Lung (tissue), 16 donors: Measurements from ENCODE around the gene MAGED4B. TPM values are rescaled to one million over a fixed set of nuclear protein-coding genes. Genes with fewer than 3 reads are reported as not detected.
"Not testable (repeated sequence)": the region's sequence is repeated elsewhere in the genome, so short reads cannot be mapped to it uniquely, and the experiment has no call there.

ENCODE experiments used
- ATAC-seq: fragments of 200-7000 bp; cut with Tn5 transposase; one replicate; pipeline ENCODE4 v1.9.1; 2020; ENCODE audit warnings: moderate number of reproducible peaks; ENCODE audit not compliant: insufficient read depth, low FRiP score
- DNase-seq, 3 donors: peaks; one replicate each; pipeline ENCODE4 v3.0.0-alpha.2; 2013 to 2017
- H3K27ac ChIP-seq, 2 donors: one replicate each; pipeline ENCODE4 v1.5.1; 2013; ENCODE audit warnings: mild to moderate bottlenecking in 2 of 2, moderate library complexity in 2 of 2, control low read depth in 1 of 2, inconsistent platforms in 1 of 2, low read depth in 1 of 2, low read length in 1 of 2
- H3K27me3 ChIP-seq, 3 donors: one replicate each; pipeline ENCODE4 v1.5.1; 2013; ENCODE audit warnings: low read length in 2 of 3; ENCODE audit not compliant: control insufficient read depth in 3 of 3, insufficient read depth in 3 of 3
- H3K36me3 ChIP-seq, 4 donors: one replicate each; pipeline ENCODE4 v1.5.1; 2013; ENCODE audit warnings: low read length in 4 of 4, mild to moderate bottlenecking in 1 of 4, moderate library complexity in 1 of 4; ENCODE audit not compliant: control insufficient read depth in 4 of 4, insufficient read depth in 4 of 4
- H3K4me1 ChIP-seq, 5 donors: one replicate each; pipeline ENCODE4 v1.5.1; 2013; ENCODE audit warnings: low read length in 5 of 5, mild to moderate bottlenecking in 2 of 5, moderate library complexity in 1 of 5; ENCODE audit not compliant: control insufficient read depth in 5 of 5, insufficient read depth in 5 of 5
- H3K4me3 ChIP-seq: one replicate; pipeline ENCODE4 v1.5.1; 2013; ENCODE audit warnings: mild to moderate bottlenecking, control low read depth, moderate library complexity
- H3K9ac ChIP-seq, 2 donors: one replicate each; pipeline ENCODE4 v1.5.1; 2013; ENCODE audit warnings: low read length in 2 of 2, control low read depth in 1 of 2; ENCODE audit not compliant: insufficient read depth in 1 of 2
- H3K9me3 ChIP-seq, 4 donors: one replicate each; pipeline ENCODE4 v1.5.1; 2013; ENCODE audit warnings: low read length in 3 of 4, mild to moderate bottlenecking in 1 of 4, moderate library complexity in 1 of 4; ENCODE audit not compliant: control insufficient read depth in 4 of 4, insufficient read depth in 3 of 4
- WGBS, 2 donors: extraction: QIAGEN DNeasy Blood & Tissue Kit; methylation state at CpG; one replicate each; pipeline ENCODE4 v1.1.7; 2013; 5-methylcytosine and 5-hydroxymethylcytosine counted together
- long read RNA-seq, 5 donors: transcript quantifications; one replicate each; lab custom pipeline, GENCODE V29; 2026
- polyA plus RNA-seq, 2 donors: library from polyadenylated mRNA; stranded (reverse); fragments of 200-250 nt; gene quantifications; one replicate each; pipeline ENCODE4 v1.2.1, GENCODE V29; 2013
- total RNA-seq, 2 donors: library from RNA; depleted of rRNA in 1 of 2; stranded (reverse); fragments of >200 nt in 1 of 2; gene quantifications; one replicate each; pipeline ENCODE4 v1.2.1, GENCODE V29; 2014 to 2021
- TF ChIP-seq, protein P1 (sequence below): IDR thresholded peaks from 2 replicates; pipeline ENCODE4 v1.5.1; 2012; ENCODE audit warnings: mild to moderate bottlenecking; ENCODE audit errors: control extremely low read depth, extremely low read depth
- donor health status: control.
- donor health status: control.
- donor health status: Bipolar disorder and iron deficiency.
- donor health status: healthy.
- donor health status: DM: yes; HTN: yes; CAD: no.

Gene MAGED4B, protein sequence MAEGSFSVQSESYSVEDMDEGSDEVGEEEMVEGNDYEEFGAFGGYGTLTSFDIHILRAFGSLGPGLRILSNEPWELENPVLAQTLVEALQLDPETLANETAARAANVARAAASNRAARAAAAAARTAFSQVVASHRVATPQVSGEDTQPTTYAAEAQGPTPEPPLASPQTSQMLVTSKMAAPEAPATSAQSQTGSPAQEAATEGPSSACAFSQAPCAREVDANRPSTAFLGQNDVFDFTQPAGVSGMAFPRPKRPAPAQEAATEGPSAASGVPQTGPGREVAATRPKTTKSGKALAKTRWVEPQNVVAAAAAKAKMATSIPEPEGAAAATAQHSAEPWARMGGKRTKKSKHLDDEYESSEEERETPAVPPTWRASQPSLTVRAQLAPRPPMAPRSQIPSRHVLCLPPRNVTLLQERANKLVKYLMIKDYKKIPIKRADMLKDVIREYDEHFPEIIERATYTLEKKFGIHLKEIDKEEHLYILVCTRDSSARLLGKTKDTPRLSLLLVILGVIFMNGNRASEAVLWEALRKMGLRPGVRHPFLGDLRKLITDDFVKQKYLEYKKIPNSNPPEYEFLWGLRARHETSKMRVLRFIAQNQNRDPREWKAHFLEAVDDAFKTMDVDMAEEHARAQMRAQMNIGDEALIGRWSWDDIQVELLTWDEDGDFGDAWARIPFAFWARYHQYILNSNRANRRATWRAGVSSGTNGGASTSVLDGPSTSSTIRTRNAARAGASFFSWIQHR
- 10 to 100 TPM; 16.3 to 35.6 TPM for total RNA-seq
- polyA plus RNA-seq = 1 to 10 TPM; 3.1 to 7.4 TPM
- long read RNA-seq, donor 1, partial matches to known transcripts = 25 of 31 reads
- long read RNA-seq, donor 1, other reads (novel, unspliced or antisense) = 0 of 31 reads
- long read RNA-seq, donor 2, partial matches to known transcripts = 11 of 11 reads
- long read RNA-seq, donor 2, other reads (novel, unspliced or antisense) = 0 of 11 reads
- long read RNA-seq, donor 3, partial matches to known transcripts = 5 of 5 reads
- long read RNA-seq, donor 3, other reads (novel, unspliced or antisense) = 0 of 5 reads
- long read RNA-seq, donor 4, partial matches to known transcripts = 35 of 35 reads
- long read RNA-seq, donor 4, other reads (novel, unspliced or antisense) = 0 of 35 reads
- long read RNA-seq, donor 5, partial matches to known transcripts = 30 of 32 reads
- long read RNA-seq, donor 5, other reads (novel, unspliced or antisense) = 0 of 32 reads

DNA sequence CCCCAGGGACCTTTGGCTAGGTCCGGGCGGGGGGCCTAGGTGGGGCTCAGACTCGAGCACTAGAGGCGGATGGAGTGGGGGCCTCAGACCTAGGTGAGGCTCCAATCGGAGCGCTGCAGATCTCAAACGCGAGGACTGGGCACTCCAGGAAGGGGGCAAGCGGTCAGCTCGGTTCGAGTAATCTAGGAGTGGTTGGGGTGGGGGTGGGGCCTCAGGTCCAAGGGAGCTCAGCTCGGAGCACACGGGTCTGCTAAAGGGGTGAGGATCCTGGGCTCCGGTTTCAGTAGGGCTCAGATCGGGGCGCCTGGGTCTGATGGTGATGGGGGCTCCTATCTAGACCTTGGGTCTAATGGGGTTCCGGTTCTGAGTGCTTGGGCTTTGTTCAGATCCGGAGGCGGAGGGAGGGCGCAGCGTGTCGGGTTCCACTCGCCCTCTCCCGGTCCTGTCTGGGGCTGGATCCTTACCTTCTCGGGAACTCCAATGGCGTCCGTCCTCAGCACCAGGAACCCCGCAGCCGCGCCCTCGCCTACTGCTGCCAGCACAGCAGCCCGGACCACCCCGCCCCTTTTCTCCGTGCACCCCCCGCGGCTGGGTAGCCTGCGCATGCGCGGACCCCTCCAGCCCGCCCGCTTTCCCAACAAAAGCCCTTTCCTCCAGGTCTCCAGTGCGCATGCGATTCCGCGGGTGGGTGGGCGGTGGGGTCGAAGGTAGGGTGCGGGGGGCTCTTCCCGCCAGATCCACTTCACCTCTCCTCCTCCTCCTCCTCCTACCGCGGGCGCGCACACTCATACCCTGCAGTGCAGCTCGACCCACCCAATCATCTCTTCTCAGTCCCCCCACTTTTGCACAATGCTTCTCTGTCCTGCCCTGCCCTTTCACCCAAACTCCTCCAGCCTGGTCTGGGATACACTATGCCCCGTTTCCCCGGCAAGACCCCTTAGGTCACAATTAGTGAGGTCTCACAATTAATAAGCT, at the start of gene MAGED4B:
Gene MAGED4B (minus strand): TSS at position 518 of the 975 bp plus-strand sequence. CDS start 1,011 bp downstream, outside the sequence.
- H3K4me1 ChIP-seq, H3K9ac ChIP-seq, H3K27me3 ChIP-seq, DNase-seq, H3K27ac ChIP-seq, H3K36me3 ChIP-seq, H3K9me3 ChIP-seq, H3K4me3 ChIP-seq, ATAC-seq: not testable (repeated sequence)
- WGBS, 2 donors = no CpG with 5 or more reads among the region's 56 CpGs

- H3K9ac ChIP-seq = no peak overlapping the region
- ATAC-seq (no peak), DNase-seq (no peak)
- no peak overlapping the region for H3K27ac ChIP-seq
- no peaks in the 10 kb centered on the region for H3K27me3 ChIP-seq
- TF ChIP-seq, protein P1, sequence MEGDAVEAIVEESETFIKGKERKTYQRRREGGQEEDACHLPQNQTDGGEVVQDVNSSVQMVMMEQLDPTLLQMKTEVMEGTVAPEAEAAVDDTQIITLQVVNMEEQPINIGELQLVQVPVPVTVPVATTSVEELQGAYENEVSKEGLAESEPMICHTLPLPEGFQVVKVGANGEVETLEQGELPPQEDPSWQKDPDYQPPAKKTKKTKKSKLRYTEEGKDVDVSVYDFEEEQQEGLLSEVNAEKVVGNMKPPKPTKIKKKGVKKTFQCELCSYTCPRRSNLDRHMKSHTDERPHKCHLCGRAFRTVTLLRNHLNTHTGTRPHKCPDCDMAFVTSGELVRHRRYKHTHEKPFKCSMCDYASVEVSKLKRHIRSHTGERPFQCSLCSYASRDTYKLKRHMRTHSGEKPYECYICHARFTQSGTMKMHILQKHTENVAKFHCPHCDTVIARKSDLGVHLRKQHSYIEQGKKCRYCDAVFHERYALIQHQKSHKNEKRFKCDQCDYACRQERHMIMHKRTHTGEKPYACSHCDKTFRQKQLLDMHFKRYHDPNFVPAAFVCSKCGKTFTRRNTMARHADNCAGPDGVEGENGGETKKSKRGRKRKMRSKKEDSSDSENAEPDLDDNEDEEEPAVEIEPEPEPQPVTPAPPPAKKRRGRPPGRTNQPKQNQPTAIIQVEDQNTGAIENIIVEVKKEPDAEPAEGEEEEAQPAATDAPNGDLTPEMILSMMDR = no peak
- WGBS, 2 donors = 69 to 83% methylated on average over 3 of the region's 3 CpGs
- no peaks in the 10 kb centered on the region for H3K4me1 ChIP-seq
- no peak overlapping the region for H3K4me3 ChIP-seq
- no peaks in the 10 kb centered on the region for H3K9me3 ChIP-seq
- H3K36me3 ChIP-seq = no peaks in the 10 kb centered on the region
These were observed 49.3 kb upstream of the MAGED4B start for GRCh38 chrX:52118262-52118661.

- no peaks in the 10 kb centered on the region for H3K9me3 ChIP-seq
- H3K27ac ChIP-seq = no peak overlapping the region
- ATAC-seq (no peak), DNase-seq (no peak)
- H3K27me3 ChIP-seq = peaks cover 0 to 2% (median 0%) of the 10 kb centered on the region in 3 donors
- H3K9ac ChIP-seq = no peak overlapping the region
- no peaks in the 10 kb centered on the region for H3K36me3 ChIP-seq
- TF ChIP-seq, protein P1 = no peak
- 32 to 60% methylated on average over 4 of the region's 4 CpGs for WGBS, 2 donors
- H3K4me3 ChIP-seq = no peak overlapping the region
- no peaks in the 10 kb centered on the region for H3K4me1 ChIP-seq
These were observed 13.6 kb upstream of the MAGED4B start for GRCh38 chrX:52082578-52082977.
